Fibroblast of gingiva (primary cell): ENCODE data around the gene SYNPO2.
A peak's percentile ranks its signal among the peaks of the same experiment; 100 is the strongest.
"Not testable (repeated sequence)": the region's sequence is repeated elsewhere in the genome, so short reads cannot be mapped to it uniquely, and the experiment has no call there.

Source experiments
- DNase-seq: peaks from one replicate; pipeline ENCODE4 v3.0.0-alpha.2; 2011; ENCODE audit warnings: low read depth

Gene SYNPO2

GRCh38 chr4:118888666-118889311 is at the start of gene SYNPO2:
SYNPO2 (plus strand) TSS chr4:118888854; CDS start chr4:118889037, 183 bp downstream.
- DNase-seq: peak; percentile 75

- no peak for DNase-seq
These were observed 49.3 kb upstream of the SYNPO2 start for GRCh38 chr4:118839221-118839927.

GRCh38 chr4:118842055-118842454 is 46.6 kb upstream of the SYNPO2 start:
- no peak for DNase-seq

DNA sequence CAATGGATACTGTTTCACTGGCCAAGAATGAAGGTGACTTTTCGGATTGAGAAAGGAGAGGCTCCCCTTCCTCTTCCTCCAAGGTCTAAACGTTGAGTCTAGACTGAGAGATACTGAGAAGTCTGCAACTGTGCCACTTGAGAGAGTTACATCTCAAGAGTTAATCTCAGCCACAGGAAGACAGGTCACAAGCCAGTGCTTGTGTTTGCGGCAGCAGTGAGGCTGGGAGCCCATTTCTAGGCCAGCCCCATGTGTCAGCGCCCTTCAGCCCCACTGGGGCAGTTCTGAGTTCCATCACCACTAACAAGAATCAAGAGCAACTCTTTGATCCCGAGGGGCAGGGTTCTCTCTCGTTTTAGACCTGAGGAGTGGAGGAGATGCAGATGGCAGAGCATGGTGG is 45.4 kb upstream of the SYNPO2 start:
- DNase-seq: no peak

DNA sequence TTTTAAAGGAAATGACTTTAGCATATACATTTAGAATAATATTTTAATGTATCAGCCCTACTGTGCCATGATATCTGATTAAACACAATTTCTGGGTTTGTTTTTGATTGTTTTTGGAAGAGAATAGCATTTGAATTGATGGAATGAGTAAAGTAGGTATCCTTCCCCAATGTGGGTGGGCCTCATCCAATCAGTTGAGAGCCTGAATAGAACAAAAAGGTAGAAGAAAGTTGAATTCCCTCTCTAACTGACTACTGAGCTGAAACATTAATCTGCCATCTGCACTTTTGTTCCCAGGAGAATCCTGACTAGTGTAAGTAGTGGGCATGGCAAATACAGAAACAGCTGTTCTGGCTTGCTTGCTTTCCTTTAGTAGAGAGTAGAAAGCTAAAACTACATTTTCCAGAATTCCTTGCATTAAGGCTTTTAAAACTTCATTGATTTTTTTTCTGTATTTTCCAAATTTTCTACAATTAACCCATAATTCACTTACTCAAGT is 43.1 kb upstream of the SYNPO2 start:
- no peak for DNase-seq

DNA sequence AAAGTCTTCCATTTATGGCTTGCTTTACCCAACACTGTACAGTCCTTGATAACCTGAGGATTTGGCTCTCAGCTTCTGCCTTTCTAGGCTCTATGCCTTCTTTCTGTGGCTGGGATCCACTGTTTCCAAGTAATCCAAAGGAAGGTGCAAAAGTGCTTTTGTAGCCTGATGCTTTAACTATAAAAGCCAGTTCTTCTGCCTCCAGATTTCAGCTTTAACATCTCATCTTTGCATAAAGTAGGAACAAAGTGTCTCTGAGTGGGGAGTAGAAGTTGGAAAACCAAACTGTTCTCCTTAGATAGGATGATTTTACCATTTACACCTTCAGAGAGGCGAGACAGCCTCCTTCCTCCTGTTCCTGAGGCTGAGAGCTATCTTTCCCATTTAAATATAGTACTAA is 41.7 kb upstream of the SYNPO2 start:
- no peak for DNase-seq

- DNase-seq: no peak
These were observed 40.4 kb upstream of the SYNPO2 start for GRCh38 chr4:118848242-118848641.

DNA sequence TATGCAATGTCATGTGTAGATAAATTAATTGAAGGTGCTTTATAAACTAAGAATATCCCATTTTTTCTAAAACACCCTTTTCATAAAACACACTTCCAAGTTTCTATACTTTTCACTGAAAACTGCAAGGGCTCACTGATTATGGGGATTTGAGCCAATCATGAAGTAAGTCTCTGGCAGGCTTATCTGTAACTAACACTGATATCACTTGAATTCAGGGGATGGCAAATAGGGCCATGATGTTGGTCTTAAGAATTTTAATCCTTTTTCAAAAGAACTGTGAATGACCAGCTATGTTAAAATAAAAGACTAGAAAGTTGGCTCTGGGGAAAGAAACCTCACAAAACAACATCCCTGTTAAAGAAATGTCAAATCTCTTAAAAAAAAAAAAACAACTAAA is 39.8 kb upstream of the SYNPO2 start:
- DNase-seq: no peak

DNA sequence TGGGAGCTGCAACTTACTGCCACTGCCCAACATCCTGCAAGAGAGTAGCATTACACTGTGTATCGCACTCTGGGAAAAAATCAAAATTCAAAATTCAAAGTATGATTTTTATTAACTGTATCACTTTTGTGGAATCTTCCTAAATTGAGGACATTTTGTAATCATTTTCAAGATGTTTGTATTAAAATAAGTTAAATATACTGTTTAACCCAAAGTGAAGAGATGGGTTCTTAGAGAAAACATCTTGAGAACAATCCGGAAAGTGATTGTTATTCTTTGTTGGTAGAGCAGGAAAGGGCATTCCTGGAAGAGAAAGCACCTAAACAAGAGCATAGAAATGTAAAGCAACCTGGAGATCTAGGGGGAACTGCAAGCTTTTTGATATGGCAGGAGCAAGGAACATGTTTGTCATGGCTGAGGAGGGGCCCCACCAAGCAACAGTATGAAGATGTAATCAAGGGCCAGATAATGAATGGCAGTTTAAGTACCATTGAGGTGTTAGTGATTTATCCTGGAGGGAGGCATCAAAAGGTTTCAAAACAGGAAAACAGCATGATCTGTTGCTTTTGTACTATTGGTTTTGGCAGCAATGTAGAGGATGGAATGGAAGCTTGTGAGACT is 38.7 kb upstream of the SYNPO2 start:
- no peak for DNase-seq

- DNase-seq: no peak
These were observed 38.0 kb upstream of the SYNPO2 start for GRCh38 chr4:118850488-118851173.

GRCh38 chr4:118857760-118858159 is 30.9 kb upstream of the SYNPO2 start:
- no peak for DNase-seq

DNA sequence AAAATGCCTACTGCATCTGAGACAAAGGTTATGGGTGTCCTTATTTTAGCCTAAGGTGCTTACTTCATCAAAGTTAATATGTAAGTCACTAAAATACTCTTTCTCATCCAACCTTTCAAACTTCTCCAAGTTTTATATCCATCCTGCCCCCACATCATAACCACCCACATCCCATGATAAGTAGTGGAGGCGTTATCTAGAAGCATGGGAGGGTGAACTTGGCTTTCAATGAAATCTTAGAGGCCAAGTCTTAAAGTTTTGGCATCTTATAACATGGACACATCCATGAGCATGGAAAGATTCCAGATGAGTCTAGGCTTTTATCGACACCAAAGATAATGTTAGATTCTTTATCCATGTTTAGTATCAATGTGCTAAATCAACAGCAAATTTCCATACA is 29.9 kb upstream of the SYNPO2 start:
- no peak for DNase-seq

DNA sequence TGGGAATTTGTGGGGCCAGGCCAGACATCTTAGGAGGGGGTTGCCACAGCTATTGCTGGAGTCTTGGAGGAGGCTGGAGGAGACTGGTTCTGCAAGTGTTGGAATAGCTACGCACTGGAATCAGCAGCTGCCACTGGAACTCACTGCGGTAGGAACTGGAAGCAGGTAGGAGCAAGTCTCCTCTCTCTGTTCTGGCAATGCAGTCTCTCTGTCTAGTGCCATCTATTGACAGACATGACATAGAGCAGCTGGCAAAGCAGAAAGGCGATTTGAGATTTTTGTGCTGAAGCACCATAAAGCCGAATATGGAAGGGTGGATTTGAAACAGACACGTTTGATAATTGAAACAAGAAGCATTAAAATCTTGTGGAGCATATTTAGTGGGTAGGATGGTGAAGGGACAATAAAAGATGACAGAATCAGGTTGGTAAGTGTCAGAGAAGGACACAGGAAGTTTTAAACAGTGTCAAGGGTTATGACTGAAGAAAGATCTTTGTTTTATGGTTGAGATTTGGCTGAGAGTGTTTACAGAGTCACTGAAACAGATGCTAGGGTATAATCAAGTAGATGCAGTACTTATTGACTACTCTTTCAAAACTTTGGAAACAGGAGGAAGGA is 23.5 kb upstream of the SYNPO2 start:
- DNase-seq: peak; percentile 37

GRCh38 chr4:118866442-118866841 is 22.2 kb upstream of the SYNPO2 start:
- DNase-seq: no peak

GRCh38 chr4:118867311-118868067 is 21.2 kb upstream of the SYNPO2 start:
- DNase-seq: peak; percentile 67

DNA sequence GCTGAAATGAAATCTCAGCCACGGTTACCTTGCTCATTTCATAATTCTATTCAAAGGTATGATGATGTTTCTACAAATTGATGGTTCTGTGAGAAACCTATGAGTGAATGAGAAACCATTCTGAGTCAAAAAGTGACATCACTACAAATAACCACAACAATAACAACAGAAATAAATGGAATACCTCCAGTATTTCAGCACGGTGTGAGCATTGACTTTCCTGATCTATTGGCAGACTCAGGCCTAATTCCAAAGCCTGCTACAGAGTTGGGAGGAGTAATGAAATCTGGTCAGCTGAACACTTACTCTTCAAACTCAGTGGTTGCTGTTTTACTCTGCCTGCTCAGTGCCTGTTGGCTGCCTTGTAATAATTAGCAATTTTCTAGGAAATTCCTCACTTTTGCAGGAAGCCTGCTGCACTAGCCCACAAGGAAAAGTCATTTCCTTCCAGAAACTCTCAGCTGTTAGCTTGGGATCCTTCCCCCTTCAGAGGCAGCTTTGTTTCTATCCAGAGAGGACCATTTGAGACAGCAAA is 18.8 kb upstream of the SYNPO2 start:
- DNase-seq: peak; percentile 21

- DNase-seq: no peak
These were observed 16.5 kb upstream of the SYNPO2 start for GRCh38 chr4:118872181-118872580.

DNA sequence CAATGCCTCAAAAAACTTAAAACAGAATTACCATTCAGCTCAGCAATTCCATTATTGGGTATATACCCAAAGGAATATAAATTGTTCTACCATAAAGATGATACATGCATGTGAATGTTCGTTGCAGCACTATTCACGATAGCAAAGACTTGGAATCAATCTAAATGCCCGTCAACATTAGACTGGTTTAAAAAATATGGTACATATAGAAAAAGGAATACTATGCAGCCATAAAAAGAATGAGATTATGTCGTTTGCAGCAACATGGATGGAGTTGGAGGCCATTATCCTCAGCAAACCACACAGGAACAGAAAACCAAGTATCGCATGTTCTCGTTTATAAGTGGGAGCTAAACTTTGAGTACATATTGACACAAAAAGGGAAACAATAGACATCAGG is 10.9 kb upstream of the SYNPO2 start:
- DNase-seq: no peak

GRCh38 chr4:118878507-118878906 is 10.1 kb upstream of the SYNPO2 start:
- not testable (repeated sequence) for DNase-seq

DNA sequence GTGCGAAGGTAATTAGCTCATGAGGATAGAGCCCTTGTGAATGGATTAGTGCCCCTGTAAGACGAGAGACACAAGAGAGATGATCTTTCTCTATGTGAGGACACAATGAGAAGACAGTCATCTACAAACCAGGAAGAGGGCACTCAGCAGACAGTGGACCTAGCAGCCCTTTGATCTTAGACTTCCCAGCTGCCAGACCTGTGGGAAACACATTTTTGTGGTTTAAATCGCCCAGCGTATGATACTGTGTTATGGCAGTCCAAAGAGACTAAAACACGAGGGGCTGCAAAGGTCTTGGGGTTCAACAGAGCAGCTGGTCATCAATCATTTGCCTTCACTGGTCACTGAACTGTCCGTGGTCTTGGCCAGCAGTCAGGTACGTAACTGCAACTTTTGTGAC is 9.2 kb upstream of the SYNPO2 start:
- no peak for DNase-seq

DNA sequence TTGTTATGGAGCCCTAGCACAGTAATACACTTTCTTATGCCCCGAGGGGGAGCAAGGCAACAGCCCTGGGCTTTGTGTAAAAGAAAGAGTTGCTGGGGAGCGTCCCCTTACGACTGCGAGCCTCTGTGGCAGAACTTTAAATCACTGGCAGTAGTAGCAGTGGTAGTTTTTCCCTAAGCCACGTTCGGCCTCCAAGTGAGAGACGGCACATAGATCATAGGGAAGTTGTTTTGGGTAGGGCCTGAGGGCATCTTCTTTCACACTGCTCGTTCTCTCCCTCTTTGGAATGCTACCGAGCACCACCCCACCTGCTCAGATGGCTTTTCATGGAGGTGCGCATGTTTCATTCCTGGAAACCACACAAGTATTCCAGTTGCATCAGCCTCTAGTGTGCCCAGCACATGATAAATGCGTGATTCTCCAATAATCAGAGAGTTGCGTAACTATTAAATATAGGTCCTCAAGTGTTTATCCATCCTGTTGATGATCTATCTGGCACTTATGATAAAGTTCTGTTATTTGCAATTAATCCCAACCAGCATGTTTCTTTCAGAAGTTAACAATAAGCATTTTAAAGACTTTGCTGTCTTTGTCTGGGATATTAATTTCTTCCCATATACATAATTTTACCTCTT is 7.0 kb upstream of the SYNPO2 start:
- no peak for DNase-seq
